ENCODE results near the gene RPL6. TPM values are rescaled to one million over a fixed set of nuclear protein-coding genes. Genes with fewer than 3 reads are reported as not detected.
"Not testable (repeated sequence)": the region's sequence is repeated elsewhere in the genome, so short reads cannot be mapped to it uniquely, and the experiment has no call there.

RPL6 gene
- total RNA-seq, 1 experiment from 2014 or later: 1,421 TPM

- DNase-seq: no peak
- H3K4me2 ChIP-seq: no peak overlapping the region
- POLR2A ChIA-PET (ENCODE audit: unreplicated experiment): interaction anchor here (0.6 kb wide), 1 partner anchor 298 kb away, joined by 8 read pairs; no protein-coding TSS in a partner anchor
- no peaks in the 10 kb centered on the region for H3K4me1 ChIP-seq (replicated peaks; ENCODE audit: insufficient read depth)
- BruUV-seq (replicated peaks): no TSS peak
- no peaks in the 10 kb centered on the region for H3K79me2 ChIP-seq (ENCODE audit: low read depth)
- CTCF ChIA-PET: no interaction called here
- H2AFZ ChIP-seq: no peak overlapping the region
- intact Hi-C loops (cut with micrococcal nuclease; ENCODE audit: unreplicated experiment): no loop called here
- no peaks in the 10 kb centered on the region for H3K9me3 ChIP-seq (ENCODE audit: insufficient read depth, low read depth)
- H3K4me3 ChIP-seq: no peak overlapping the region
- no peaks in the 10 kb centered on the region for H3K9me2 ChIP-seq (ENCODE audit: insufficient read depth)
- no peaks in the 10 kb centered on the region for H3K27me3 ChIP-seq (ENCODE audit: insufficient read depth, low read depth)
- no peaks in the 10 kb centered on the region for H4K20me1 ChIP-seq (ENCODE audit: insufficient read depth)
- H3F3A ChIP-seq (ENCODE audit: insufficient read depth, low read depth): no peaks in the 10 kb centered on the region
- H3K27ac ChIP-seq: no peak overlapping the region
- no peak for TF ChIP-seq EZH2 (IDR thresholded peaks at IDR 0.05; ENCODE audit: low read depth)
- no peak for TF ChIP-seq CTCF (conservative IDR thresholded peaks at IDR 0.05)
- H3K36me3 ChIP-seq (ENCODE audit: low read depth): no peaks in the 10 kb centered on the region
Measured at GRCh38 chr12:112393328-112393727, 16.1 kb downstream of the RPL6 start.

GRCh38 chr12:112389922-112390654 lies 19.3 kb downstream of the RPL6 start:
- intact Hi-C loops (cut with micrococcal nuclease; ENCODE audit: unreplicated experiment): loop anchor here (10.0 kb wide), 2 partner anchors 315 to 565 kb away; no protein-coding TSS in a partner anchor
- H3K27me3 ChIP-seq (ENCODE audit: insufficient read depth, low read depth); H3F3A ChIP-seq (ENCODE audit: insufficient read depth, low read depth); DNase-seq; H3K9me3 ChIP-seq (ENCODE audit: insufficient read depth, low read depth); H3K79me2 ChIP-seq (ENCODE audit: low read depth); H4K20me1 ChIP-seq (ENCODE audit: insufficient read depth); POLR2A ChIA-PET (ENCODE audit: unreplicated experiment); H3K36me3 ChIP-seq (ENCODE audit: low read depth); H2AFZ ChIP-seq; H3K4me3 ChIP-seq; H3K27ac ChIP-seq; H3K4me2 ChIP-seq; BruUV-seq (replicated peaks); CTCF ChIA-PET; H3K9me2 ChIP-seq (ENCODE audit: insufficient read depth); H3K4me1 ChIP-seq (replicated peaks; ENCODE audit: insufficient read depth): not testable (repeated sequence)

- Histone ChIP-seq H3K4me3 (no peak overlapping the region), H2AFZ (no peak overlapping the region), H3F3A (ENCODE audit: insufficient read depth, low read depth) (no peaks in the 10 kb centered on the region), H3K27me3 (ENCODE audit: insufficient read depth, low read depth) (no peaks in the 10 kb centered on the region), H3K36me3 (ENCODE audit: low read depth) (no peaks in the 10 kb centered on the region), H3K27ac (no peak overlapping the region), H3K4me2 (no peak overlapping the region), H3K4me1 (replicated peaks; ENCODE audit: insufficient read depth) (no peaks in the 10 kb centered on the region), H3K9me3 (ENCODE audit: insufficient read depth, low read depth) (no peaks in the 10 kb centered on the region), H3K9me2 (ENCODE audit: insufficient read depth) (no peaks in the 10 kb centered on the region), H3K79me2 (ENCODE audit: low read depth) (no peaks in the 10 kb centered on the region), H4K20me1 (ENCODE audit: insufficient read depth) (no peaks in the 10 kb centered on the region)
- ChIA-PET POLR2A (ENCODE audit: unreplicated experiment) (no interaction called here), CTCF (no interaction called here)
- BruUV-seq (replicated peaks): no TSS peak
- no peak for DNase-seq
- TF ChIP-seq EZH2 (IDR thresholded peaks at IDR 0.05; ENCODE audit: low read depth): no peak
- TF ChIP-seq CTCF (conservative IDR thresholded peaks at IDR 0.05): no peak
- intact Hi-C loops (cut with micrococcal nuclease; ENCODE audit: unreplicated experiment): loop anchor here (10.0 kb wide), 2 partner anchors 314 to 564 kb away; no protein-coding TSS in a partner anchor
Measured at GRCh38 chr12:112389228-112389627, 20.2 kb downstream of the RPL6 start.
